Neural crest cell (in vitro differentiated cells): ENCODE results near the gene TPSAB1. TPM values are rescaled to one million over a fixed set of nuclear protein-coding genes. Genes with fewer than 3 reads are reported as not detected.

Experiments used
- DNase-seq: peaks from one replicate; pipeline ENCODE4 v3.0.0; 2021; ENCODE audit warnings: low read depth, mixed read lengths, low spot score
- H3K27ac Mint-ChIP-seq: one replicate; pipeline ENCODE4 v1.8.0; 2021; ENCODE audit warnings: mild to moderate bottlenecking, mixed read lengths; ENCODE audit not compliant: unreplicated experiment
- H3K27me3 Mint-ChIP-seq: 2 replicates; pipeline ENCODE4 v1.8.0; 2021; ENCODE audit warnings: low read depth, mild to moderate bottlenecking, mixed read lengths
- H3K36me3 Mint-ChIP-seq: 2 replicates; pipeline ENCODE4 v1.8.0; 2021; ENCODE audit warnings: low read depth, mild to moderate bottlenecking, mixed read lengths
- H3K4me1 Mint-ChIP-seq: 2 replicates; pipeline ENCODE4 v1.8.0; 2021; ENCODE audit warnings: mixed read lengths
- H3K4me3 Mint-ChIP-seq: one replicate; pipeline ENCODE4 v1.8.0; 2021; ENCODE audit warnings: mild to moderate bottlenecking, mixed read lengths
- H3K9me3 Mint-ChIP-seq: 2 replicates; pipeline ENCODE4 v1.8.0; 2021; ENCODE audit warnings: mixed read lengths
- CTCF ChIP-seq: fragments of 200-600 bp; sonication (generic); conservative IDR thresholded peaks from 2 replicates; pipeline ENCODE4 v1.5.0; 2021; ENCODE audit warnings: antibody characterized with exemption, mild to moderate bottlenecking
- total RNA-seq: library from RNA; stranded (reverse); gene quantifications from 2 replicates; pipeline ENCODE4 v1.2.1, GENCODE V29; 2021

Gene TPSAB1
- total RNA-seq, 1 donor from 2014 or later = not detected

- Mint-ChIP-seq H3K4me1 (peaks cover 12% of the 10 kb centered on the region), H3K4me3 (no peak overlapping the region), H3K36me3 (no peaks in the 10 kb centered on the region), H3K27ac (no peak overlapping the region), H3K27me3 (no peaks in the 10 kb centered on the region), H3K9me3 (no peaks in the 10 kb centered on the region)
- no peak for TF ChIP-seq CTCF
- no peak for DNase-seq
These were observed 40.4 kb upstream of the TPSAB1 start for GRCh38 chr16:1200014-1200627.

- peak overlapping the region; percentile 46 for H3K27ac Mint-ChIP-seq
- no peak for DNase-seq
- H3K27me3 Mint-ChIP-seq = no peaks in the 10 kb centered on the region
- no peak for TF ChIP-seq CTCF
- H3K4me3 Mint-ChIP-seq = no peak overlapping the region
- no peaks in the 10 kb centered on the region for H3K9me3 Mint-ChIP-seq
- H3K4me1 Mint-ChIP-seq = peaks cover 12% of the 10 kb centered on the region
- no peaks in the 10 kb centered on the region for H3K36me3 Mint-ChIP-seq
These were observed 39.1 kb upstream of the TPSAB1 start for GRCh38 chr16:1201444-1201843.

- H3K4me3 Mint-ChIP-seq = no peak overlapping the region
- DNase-seq = no peak
- TF ChIP-seq CTCF = no peak
- no peaks in the 10 kb centered on the region for H3K9me3 Mint-ChIP-seq
- no peaks in the 10 kb centered on the region for H3K36me3 Mint-ChIP-seq
- no peak overlapping the region for H3K27ac Mint-ChIP-seq
- no peaks in the 10 kb centered on the region for H3K27me3 Mint-ChIP-seq
- H3K4me1 Mint-ChIP-seq = peaks cover 9% of the 10 kb centered on the region
These were observed 38.2 kb upstream of the TPSAB1 start for GRCh38 chr16:1202274-1202673.

- TF ChIP-seq CTCF = no peak
- no peaks in the 10 kb centered on the region for H3K9me3 Mint-ChIP-seq
- H3K27me3 Mint-ChIP-seq = no peaks in the 10 kb centered on the region
- H3K4me3 Mint-ChIP-seq = no peak overlapping the region
- no peak overlapping the region for H3K27ac Mint-ChIP-seq
- no peak for DNase-seq
- no peaks in the 10 kb centered on the region for H3K36me3 Mint-ChIP-seq
- peaks cover under 1% of the 10 kb centered on the region for H3K4me1 Mint-ChIP-seq
These were observed 35.6 kb upstream of the TPSAB1 start for GRCh38 chr16:1204933-1205332.

GRCh38 chr16:1206326-1206725 is 34.2 kb upstream of the TPSAB1 start:
- Mint-ChIP-seq H3K36me3 (no peaks in the 10 kb centered on the region), H3K4me1 (no peaks in the 10 kb centered on the region), H3K9me3 (no peaks in the 10 kb centered on the region), H3K27me3 (no peaks in the 10 kb centered on the region), H3K4me3 (no peak overlapping the region), H3K27ac (no peak overlapping the region)
- TF ChIP-seq CTCF = no peak
- no peak for DNase-seq
